Non-pigmented ciliary epithelial cell (primary cell): Measurements from ENCODE around the gene TMED1.
A peak's percentile ranks its signal among the peaks of the same experiment; 100 is the strongest.
"Not testable (repeated sequence)": the region's sequence is repeated elsewhere in the genome, so short reads cannot be mapped to it uniquely, and the experiment has no call there.

Experiments
- DNase-seq: peaks from one replicate; pipeline ENCODE4 v3.0.0-alpha.2; 2010; ENCODE audit warnings: low read depth

TMED1 gene

GRCh38 chr19:10835754-10836478 lies at the start of gene TMED1:
Gene TMED1 (minus strand): TSS chr19:10836212. CDS start chr19:10836191, 21 bp downstream.
- peak; percentile 97 for DNase-seq

- DNase-seq, result no peak
Observed at GRCh38 chr19:10885201-10886169, 49.5 kb upstream of the TMED1 start.

GRCh38 chr19:10884274-10884673 lies 48.3 kb upstream of the TMED1 start:
- DNase-seq, result no peak

GRCh38 chr19:10882108-10882457 lies 46.1 kb upstream of the TMED1 start:
- DNase-seq, result no peak

GRCh38 chr19:10881403-10882107 lies 45.5 kb upstream of the TMED1 start:
- no peak for DNase-seq

GRCh38 chr19:10878253-10878652 lies 42.2 kb upstream of the TMED1 start:
- DNase-seq, result no peak

GRCh38 chr19:10877608-10878007 lies 41.6 kb upstream of the TMED1 start:
- DNase-seq, result not testable (repeated sequence)

- DNase-seq, result no peak
Observed at GRCh38 chr19:10876459-10877240, 40.6 kb upstream of the TMED1 start.

GRCh38 chr19:10874024-10874423 lies 38.0 kb upstream of the TMED1 start:
- DNase-seq, result no peak

- no peak for DNase-seq
Observed at GRCh38 chr19:10872546-10873107, 36.6 kb upstream of the TMED1 start.

GRCh38 chr19:10871711-10872545 lies 35.9 kb upstream of the TMED1 start:
- no peak for DNase-seq

- peak; percentile 80 for DNase-seq
Observed at GRCh38 chr19:10870955-10871603, 35.1 kb upstream of the TMED1 start, which contains the start of gene CARM1. Gene CARM1 (plus strand): TSS chr19:10871553. CDS start chr19:10871703, 150 bp downstream.

GRCh38 chr19:10870501-10870954 lies 34.5 kb upstream of the TMED1 start:
- no peak for DNase-seq

GRCh38 chr19:10869872-10870311 lies 33.9 kb upstream of the TMED1 start:
- not testable (repeated sequence) for DNase-seq

GRCh38 chr19:10868872-10869547 lies 33.0 kb upstream of the TMED1 start:
- no peak for DNase-seq

- no peak for DNase-seq
Observed at GRCh38 chr19:10866495-10866894, 30.5 kb upstream of the TMED1 start.

- DNase-seq, result no peak
Observed at GRCh38 chr19:10864538-10864899, 28.5 kb upstream of the TMED1 start.

- DNase-seq, result no peak
Observed at GRCh38 chr19:10863107-10863717, 27.2 kb upstream of the TMED1 start.
